SU-DHL-6 (cell line): ENCODE data around the gene SOX1.

Source experiments
- H2AFZ ChIP-seq: fragments of 200-600 bp; sonication (generic); 2 replicates; pipeline ENCODE4 v1.6.1; 2014; ENCODE audit warnings: low read depth, mild to moderate bottlenecking, moderate library complexity, mixed read lengths, antibody characterized with exemption, low read length; ENCODE audit not compliant: severe bottlenecking
- H3F3A ChIP-seq: fragments of 200-600 bp; shearing (Covaris generic); 2 replicates; pipeline ENCODE4 v1.6.0; 2016; ENCODE audit warnings: antibody characterized with exemption, mild to moderate bottlenecking; ENCODE audit not compliant: insufficient read depth
- H3K27ac ChIP-seq: fragments of 200-600 bp; sonication (generic); 2 replicates; pipeline ENCODE4 v1.5.1; 2016; ENCODE audit warnings: low read depth, mild to moderate bottlenecking, low read length, moderate library complexity, mixed read lengths
- H3K27me3 ChIP-seq: fragments of 200-600 bp; sonication (generic), shearing (Covaris generic); 2 replicates; pipeline ENCODE4 v1.6.0; 2014; ENCODE audit warnings: mild to moderate bottlenecking, low read length
- H3K36me3 ChIP-seq: fragments of 200-600 bp; sonication (generic); 2 replicates; pipeline ENCODE4 v1.6.1; 2014; ENCODE audit warnings: mild to moderate bottlenecking, low read length, mixed read lengths
- H3K4me2 ChIP-seq: fragments of 300-600, 200-600 bp; shearing (Covaris generic), sonication (generic); 2 replicates; pipeline ENCODE4 v1.6.0; 2014; ENCODE audit warnings: low read length, low read depth, mild to moderate bottlenecking; ENCODE audit not compliant: poor library complexity, severe bottlenecking
- H3K4me3 ChIP-seq: fragments of 200-600 bp; sonication (generic); 2 replicates; pipeline ENCODE4 v1.5.1; 2014; ENCODE audit warnings: antibody characterized with exemption, low read length, mild to moderate bottlenecking, mixed read lengths; ENCODE audit not compliant: insufficient read depth, poor library complexity, severe bottlenecking
- H3K79me2 ChIP-seq: fragments of 200-600 bp; sonication (generic); 2 replicates; pipeline ENCODE4 v1.6.1; 2014; ENCODE audit warnings: mild to moderate bottlenecking, low read length, moderate library complexity; ENCODE audit not compliant: insufficient read depth
- H3K9ac ChIP-seq: fragments of 200-600 bp; sonication (generic); 2 replicates; pipeline ENCODE4 v1.7.0; 2014; ENCODE audit warnings: mild to moderate bottlenecking, low read length
- H3K9me2 ChIP-seq: fragments of 200-600 bp; sonication (generic); replicated peaks from 2 replicates; pipeline ENCODE4 v1.6.1; 2014; ENCODE audit warnings: low read length; ENCODE audit not compliant: insufficient read depth
- H3K9me3 ChIP-seq: fragments of 200-600 bp; sonication (generic); 2 replicates; pipeline ENCODE4 v1.6.1; 2014; ENCODE audit warnings: low read length, mixed read lengths; ENCODE audit not compliant: insufficient read depth
- H4K20me1 ChIP-seq: fragments of 200-600 bp; sonication (generic); 2 replicates; pipeline ENCODE4 v1.6.1; 2014; ENCODE audit warnings: low read depth, mild to moderate bottlenecking, antibody characterized with exemption, low read length, moderate library complexity, mixed read lengths
- EZH2phosphoT487 ChIP-seq: fragments of 200-600 bp; sonication (generic), shearing (Covaris generic); conservative IDR thresholded peaks from 2 replicates; pipeline ENCODE4 v1.6.1; 2018; ENCODE audit warnings: mild to moderate bottlenecking, antibody characterized with exemption, low read length, moderate library complexity, mixed read lengths
- TF ChIP-seq, protein P1 (sequence below): fragments of 200-600 bp; sonication (generic); IDR thresholded peaks from one replicate; pipeline ENCODE4 v1.5.1; 2017; ENCODE audit warnings: antibody characterized with exemption, mild to moderate bottlenecking, low read length, moderate library complexity; ENCODE audit not compliant: insufficient read depth, poor library complexity, severe bottlenecking

The SOX1 gene

GRCh38 chr13:112055915-112056269 is 11.1 kb upstream of the SOX1 start:
- H3K9me3 ChIP-seq: no peaks in the 10 kb centered on the region

DNA sequence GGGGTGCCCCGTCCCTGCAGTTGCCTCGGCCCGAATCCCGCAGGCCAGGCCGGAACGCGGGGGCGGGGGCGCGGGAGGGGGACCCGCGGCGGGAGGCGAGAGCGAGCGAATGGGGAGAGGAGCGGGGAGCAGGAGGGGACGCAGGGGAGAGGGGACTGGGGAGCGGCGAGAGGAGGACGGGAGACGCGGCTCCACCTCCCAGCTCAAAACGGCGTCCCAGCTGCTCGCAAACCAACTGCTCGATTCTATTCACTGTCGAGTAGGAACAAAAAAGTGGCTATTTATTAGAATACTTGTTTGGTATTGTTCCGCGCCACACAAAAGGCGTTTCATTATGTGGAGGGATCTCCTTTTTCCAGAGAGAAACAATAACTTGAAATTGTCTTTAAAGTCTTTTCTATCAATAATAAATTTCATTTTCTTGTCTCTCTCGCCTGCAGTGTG is 10.6 kb upstream of the SOX1 start:
- Histone ChIP-seq H4K20me1 (no peaks in the 10 kb centered on the region), H3K4me3 (no peak overlapping the region), H3F3A (no peaks in the 10 kb centered on the region), H3K27ac (no peak overlapping the region), H3K9ac (no peak overlapping the region), H3K4me2 (no peak overlapping the region), H2AFZ (no peak overlapping the region), H3K36me3 (no peaks in the 10 kb centered on the region), H3K79me2 (no peaks in the 10 kb centered on the region), H3K9me3 (no peaks in the 10 kb centered on the region), H3K27me3 (no peaks in the 10 kb centered on the region), H3K9me2 (no peaks in the 10 kb centered on the region)
- TF ChIP-seq, protein P1, sequence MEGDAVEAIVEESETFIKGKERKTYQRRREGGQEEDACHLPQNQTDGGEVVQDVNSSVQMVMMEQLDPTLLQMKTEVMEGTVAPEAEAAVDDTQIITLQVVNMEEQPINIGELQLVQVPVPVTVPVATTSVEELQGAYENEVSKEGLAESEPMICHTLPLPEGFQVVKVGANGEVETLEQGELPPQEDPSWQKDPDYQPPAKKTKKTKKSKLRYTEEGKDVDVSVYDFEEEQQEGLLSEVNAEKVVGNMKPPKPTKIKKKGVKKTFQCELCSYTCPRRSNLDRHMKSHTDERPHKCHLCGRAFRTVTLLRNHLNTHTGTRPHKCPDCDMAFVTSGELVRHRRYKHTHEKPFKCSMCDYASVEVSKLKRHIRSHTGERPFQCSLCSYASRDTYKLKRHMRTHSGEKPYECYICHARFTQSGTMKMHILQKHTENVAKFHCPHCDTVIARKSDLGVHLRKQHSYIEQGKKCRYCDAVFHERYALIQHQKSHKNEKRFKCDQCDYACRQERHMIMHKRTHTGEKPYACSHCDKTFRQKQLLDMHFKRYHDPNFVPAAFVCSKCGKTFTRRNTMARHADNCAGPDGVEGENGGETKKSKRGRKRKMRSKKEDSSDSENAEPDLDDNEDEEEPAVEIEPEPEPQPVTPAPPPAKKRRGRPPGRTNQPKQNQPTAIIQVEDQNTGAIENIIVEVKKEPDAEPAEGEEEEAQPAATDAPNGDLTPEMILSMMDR: no peak
- no peak for TF ChIP-seq EZH2phosphoT487

More at GRCh38 chr13:112055915-112056269, 11.1 kb upstream of the SOX1 start:
- Histone ChIP-seq H3K27me3 (no peaks in the 10 kb centered on the region), H3K9ac (no peak overlapping the region), H3K27ac (no peak overlapping the region), H3K4me3 (no peak overlapping the region), H3K36me3 (no peaks in the 10 kb centered on the region), H3K4me2 (no peak overlapping the region), H4K20me1 (no peaks in the 10 kb centered on the region), H2AFZ (no peak overlapping the region), H3K79me2 (no peaks in the 10 kb centered on the region), H3K9me2 (no peaks in the 10 kb centered on the region), H3F3A (no peaks in the 10 kb centered on the region)
- TF ChIP-seq EZH2phosphoT487: no peak
- TF ChIP-seq, protein P1: no peak

DNA sequence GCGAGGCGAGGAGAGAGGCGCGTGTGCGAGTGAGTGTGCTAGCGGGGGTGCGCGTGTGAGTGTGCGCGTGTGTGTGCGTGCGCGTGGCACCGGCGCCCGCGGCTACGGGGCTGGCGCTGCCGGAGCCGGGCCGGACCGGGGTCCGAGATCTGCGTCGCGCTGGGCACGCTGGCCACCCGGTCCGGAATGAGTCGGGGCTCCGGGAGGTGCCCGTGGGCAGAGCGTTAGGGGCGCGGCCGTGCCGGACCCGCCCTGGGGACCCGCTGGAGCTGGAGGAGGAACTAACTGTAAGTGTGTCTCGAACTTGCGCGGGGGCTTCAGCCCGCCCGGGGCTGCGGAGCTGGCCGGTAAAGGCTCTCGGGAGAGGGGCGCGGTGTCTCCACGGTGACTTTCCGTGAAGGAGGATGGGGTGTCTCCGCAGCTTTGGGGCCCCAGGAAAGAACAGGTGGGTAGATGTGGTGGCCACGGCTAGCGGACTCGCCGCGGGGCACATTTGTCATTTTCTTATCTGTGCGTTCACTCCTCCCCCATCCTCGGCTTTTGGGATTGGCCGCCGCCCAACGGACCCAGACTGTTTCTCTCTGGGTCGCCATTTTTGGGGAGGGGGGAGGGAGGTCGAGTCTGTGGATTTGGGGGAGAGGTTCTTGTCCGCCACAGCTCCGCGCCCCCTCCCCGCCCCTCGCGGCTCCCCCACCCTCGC is 10.1 kb upstream of the SOX1 start:
- Histone ChIP-seq H3K4me2 (no peak overlapping the region), H3K79me2 (no peaks in the 10 kb centered on the region), H3K4me3 (no peak overlapping the region), H3K9me3 (no peaks in the 10 kb centered on the region), H3F3A (no peaks in the 10 kb centered on the region), H3K9ac (no peak overlapping the region), H2AFZ (no peak overlapping the region), H3K27me3 (no peaks in the 10 kb centered on the region), H3K27ac (no peak overlapping the region), H3K9me2 (no peaks in the 10 kb centered on the region), H3K36me3 (no peaks in the 10 kb centered on the region), H4K20me1 (no peaks in the 10 kb centered on the region)
- TF ChIP-seq, protein P1: no peak
- no peak for TF ChIP-seq EZH2phosphoT487
